Thoracic aorta (tissue), 2 donors: ENCODE results near the gene CARS2. TPM values are rescaled to one million over a fixed set of nuclear protein-coding genes. Genes with fewer than 3 reads are reported as not detected.
"Not testable (repeated sequence)": the region's sequence is repeated elsewhere in the genome, so short reads cannot be mapped to it uniquely, and the experiment has no call there.

ENCODE experiments used
- ATAC-seq: fragments of 150-250 bp; one replicate; pipeline ENCODE4 v1.8.0; 2017; ENCODE audit warnings: low read depth; ENCODE audit not compliant: insufficient number of reproducible peaks, low FRiP score
- DNase-seq: peaks from one replicate; pipeline ENCODE4 v3.0.0-alpha.2; 2020; ENCODE audit warnings: low spot score
- H3K27ac ChIP-seq, 2 donors: fragments of 200-600 bp; sonication (generic); 1 replicate in 1 of 2; 2 replicates in 1 of 2; pipeline ENCODE4 v1.5.1; 2016; ENCODE audit warnings: mild to moderate bottlenecking in 2 of 2, moderate library complexity in 2 of 2
- H3K27me3 ChIP-seq: fragments of 200-600 bp; sonication (generic); replicated peaks from 2 replicates; pipeline ENCODE4 v1.6.0; 2016; ENCODE audit warnings: mild to moderate bottlenecking; ENCODE audit not compliant: insufficient read depth
- H3K36me3 ChIP-seq: fragments of 200-600 bp; sonication (generic); one replicate; pipeline ENCODE4 v1.5.1; 2016
- H3K4me1 ChIP-seq, 2 donors: fragments of 200-600 bp; sonication (generic); 1 replicate in 1 of 2; 2 replicates in 1 of 2; pipeline versions ENCODE4 v1.5.1 to v1.6.0; 2016; ENCODE audit warnings: low read depth in 2 of 2, mild to moderate bottlenecking in 1 of 2; ENCODE audit not compliant: control insufficient read depth in 1 of 2
- H3K4me3 ChIP-seq: fragments of 200-600 bp; sonication (generic); 2 replicates; pipeline ENCODE4 v1.5.1; 2016; ENCODE audit warnings: mild to moderate bottlenecking
- H3K9me3 ChIP-seq: fragments of 200-600 bp; sonication (generic); 2 replicates; pipeline ENCODE4 v1.5.1; 2016
- total RNA-seq, 2 donors: library from RNA; depleted of rRNA; stranded (reverse); fragments of >200 nt; gene quantifications; one replicate each; pipeline versions ENCODE4 v1.1.0 to v1.2.3, GENCODE V29; 2016
- TF ChIP-seq, protein P1 (sequence below): fragments of 200-600 bp; sonication (generic); IDR thresholded peaks from one replicate; pipeline ENCODE4 v1.5.1; 2019; ENCODE audit warnings: antibody characterized with exemption

Gene CARS2
- total RNA-seq, 2 donors from 2014 or later = 45.9 to 70.4 TPM

DNA sequence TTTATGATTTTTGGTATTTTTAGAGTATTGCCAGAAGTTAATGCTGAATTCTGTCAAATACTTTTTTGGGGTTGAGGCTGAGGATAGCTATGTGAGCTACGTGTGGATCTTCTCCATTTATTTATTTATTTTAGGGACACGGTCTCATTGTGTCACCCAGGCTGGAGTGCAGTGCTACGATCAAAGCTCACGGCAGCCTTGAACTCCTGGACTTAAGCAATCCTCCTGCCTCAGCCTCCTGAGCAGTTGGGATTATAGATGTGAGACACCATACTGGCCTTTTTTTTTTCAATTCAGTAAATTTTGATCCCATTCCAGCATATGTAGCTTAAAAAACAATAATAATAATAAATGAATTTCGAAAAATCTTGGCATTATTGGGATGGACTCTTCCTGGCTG, 28.6 kb upstream of the CARS2 start:
- no peak for ATAC-seq
- no peaks in the 10 kb centered on the region for H3K4me1 ChIP-seq

DNA sequence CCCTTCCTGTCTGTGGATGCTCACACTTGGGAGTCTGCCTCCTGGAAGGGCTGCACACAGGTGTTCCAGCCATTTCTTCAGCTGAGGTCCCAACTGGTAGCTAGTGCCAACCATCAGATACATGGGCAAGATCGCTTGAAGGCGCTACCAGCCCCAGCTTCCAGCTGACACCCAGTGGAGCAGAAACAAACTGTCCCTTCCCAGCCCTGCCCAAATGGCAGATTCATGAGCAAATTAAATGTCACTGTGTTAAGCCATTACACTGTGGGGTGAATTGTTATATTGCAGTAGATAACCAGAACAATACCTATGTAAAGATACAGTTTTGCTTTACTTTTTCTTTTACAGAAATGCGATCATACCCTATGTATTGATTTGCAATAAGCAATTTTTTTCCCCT, 25.2 kb upstream of the CARS2 start:
- Histone ChIP-seq H3K4me1 (no peaks in the 10 kb centered on the region), H3K4me3 (no peak overlapping the region), H3K27ac (no peak overlapping the region), H3K9me3 (no peaks in the 10 kb centered on the region), H3K27me3 (no peaks in the 10 kb centered on the region), H3K36me3 (no peaks in the 10 kb centered on the region)
- ATAC-seq (no peak), DNase-seq (no peak)
- TF ChIP-seq, protein P1, sequence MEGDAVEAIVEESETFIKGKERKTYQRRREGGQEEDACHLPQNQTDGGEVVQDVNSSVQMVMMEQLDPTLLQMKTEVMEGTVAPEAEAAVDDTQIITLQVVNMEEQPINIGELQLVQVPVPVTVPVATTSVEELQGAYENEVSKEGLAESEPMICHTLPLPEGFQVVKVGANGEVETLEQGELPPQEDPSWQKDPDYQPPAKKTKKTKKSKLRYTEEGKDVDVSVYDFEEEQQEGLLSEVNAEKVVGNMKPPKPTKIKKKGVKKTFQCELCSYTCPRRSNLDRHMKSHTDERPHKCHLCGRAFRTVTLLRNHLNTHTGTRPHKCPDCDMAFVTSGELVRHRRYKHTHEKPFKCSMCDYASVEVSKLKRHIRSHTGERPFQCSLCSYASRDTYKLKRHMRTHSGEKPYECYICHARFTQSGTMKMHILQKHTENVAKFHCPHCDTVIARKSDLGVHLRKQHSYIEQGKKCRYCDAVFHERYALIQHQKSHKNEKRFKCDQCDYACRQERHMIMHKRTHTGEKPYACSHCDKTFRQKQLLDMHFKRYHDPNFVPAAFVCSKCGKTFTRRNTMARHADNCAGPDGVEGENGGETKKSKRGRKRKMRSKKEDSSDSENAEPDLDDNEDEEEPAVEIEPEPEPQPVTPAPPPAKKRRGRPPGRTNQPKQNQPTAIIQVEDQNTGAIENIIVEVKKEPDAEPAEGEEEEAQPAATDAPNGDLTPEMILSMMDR = no peak

More for the DNA sequence above, 28.6 kb upstream of the CARS2 start:
- Histone ChIP-seq H3K27ac (no peak overlapping the region), H3K27me3 (no peaks in the 10 kb centered on the region), H3K4me3 (no peak overlapping the region), H3K36me3 (no peaks in the 10 kb centered on the region), H3K9me3 (no peaks in the 10 kb centered on the region)
- TF ChIP-seq, protein P1 = no peak
- no peak for DNase-seq

DNA sequence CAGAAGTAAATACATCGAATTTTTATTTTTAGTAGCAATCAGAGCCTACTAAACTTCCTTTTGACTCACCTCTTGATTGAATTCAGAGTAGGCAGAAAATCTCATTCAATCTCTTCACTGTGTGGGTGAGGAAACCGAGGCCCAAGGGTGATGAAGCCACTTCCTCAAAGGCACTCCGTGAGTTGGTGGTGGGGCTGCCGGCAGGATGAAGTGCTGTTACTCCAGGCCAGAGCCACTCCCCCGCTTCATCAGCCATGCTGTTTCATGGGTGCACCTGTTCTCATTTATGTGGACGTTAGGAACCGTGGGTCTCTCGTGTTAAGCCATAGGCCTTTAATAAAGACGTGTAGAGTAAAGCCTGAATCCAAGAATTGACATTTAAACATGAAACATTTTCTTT, 20.8 kb upstream of the CARS2 start:
- DNase-seq (no peak), ATAC-seq (no peak)
- H3K4me1 ChIP-seq = no peaks in the 10 kb centered on the region
- H3K9me3 ChIP-seq = no peaks in the 10 kb centered on the region
- TF ChIP-seq, protein P1 = no peak
- H3K36me3 ChIP-seq = no peaks in the 10 kb centered on the region
- no peak overlapping the region for H3K27ac ChIP-seq
- H3K27me3 ChIP-seq = no peaks in the 10 kb centered on the region
- H3K4me3 ChIP-seq = no peak overlapping the region

DNA sequence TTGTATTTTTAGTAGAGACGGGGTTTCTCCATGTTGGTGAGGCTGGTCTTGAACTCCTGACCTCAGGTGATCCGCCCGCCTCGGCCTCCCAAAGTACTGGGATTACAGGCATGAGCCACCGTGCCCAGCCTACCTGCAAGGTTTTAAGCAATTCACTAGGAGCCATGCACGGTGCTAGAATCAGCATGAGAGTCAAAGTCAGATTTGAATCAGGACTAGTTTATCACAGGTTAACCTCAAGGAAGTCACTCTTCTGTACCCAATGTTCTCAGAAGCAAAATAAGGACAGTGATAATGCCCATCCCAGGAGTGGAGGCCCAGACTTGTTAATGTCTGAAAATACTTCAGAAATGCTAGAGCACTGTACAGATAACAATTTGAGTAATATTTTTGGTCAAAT, 20.2 kb upstream of the CARS2 start:
- ATAC-seq, H3K4me1 ChIP-seq, H3K27ac ChIP-seq, DNase-seq, H3K36me3 ChIP-seq, H3K4me3 ChIP-seq, H3K9me3 ChIP-seq, H3K27me3 ChIP-seq: not testable (repeated sequence)

DNA sequence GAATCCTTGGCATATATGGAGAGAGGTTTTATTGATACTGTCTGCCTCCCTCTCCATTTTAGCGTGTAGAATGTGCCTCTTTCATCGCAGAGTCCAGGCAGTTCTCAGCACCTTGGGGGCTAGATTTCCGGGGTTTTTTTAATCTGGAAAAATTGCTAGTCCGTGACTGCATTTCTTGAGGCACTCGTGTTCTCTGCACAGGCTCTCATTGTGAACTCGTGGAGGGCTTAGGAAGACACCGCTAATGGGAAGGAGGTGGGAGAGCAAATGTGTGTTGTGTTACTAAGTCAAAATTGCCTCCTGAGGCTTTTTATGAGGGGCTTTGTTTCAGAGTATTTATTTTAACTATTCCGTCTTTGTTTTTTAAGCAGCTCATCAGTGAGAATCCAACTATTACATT, 17.7 kb upstream of the CARS2 start:
- no peaks in the 10 kb centered on the region for H3K27me3 ChIP-seq
- no peak overlapping the region for H3K27ac ChIP-seq
- H3K4me3 ChIP-seq = no peak overlapping the region
- DNase-seq = no peak
- TF ChIP-seq, protein P1 = no peak
- ATAC-seq = no peak
- H3K9me3 ChIP-seq = no peaks in the 10 kb centered on the region
- no peaks in the 10 kb centered on the region for H3K4me1 ChIP-seq
- H3K36me3 ChIP-seq = peaks cover 6% of the 10 kb centered on the region

DNA sequence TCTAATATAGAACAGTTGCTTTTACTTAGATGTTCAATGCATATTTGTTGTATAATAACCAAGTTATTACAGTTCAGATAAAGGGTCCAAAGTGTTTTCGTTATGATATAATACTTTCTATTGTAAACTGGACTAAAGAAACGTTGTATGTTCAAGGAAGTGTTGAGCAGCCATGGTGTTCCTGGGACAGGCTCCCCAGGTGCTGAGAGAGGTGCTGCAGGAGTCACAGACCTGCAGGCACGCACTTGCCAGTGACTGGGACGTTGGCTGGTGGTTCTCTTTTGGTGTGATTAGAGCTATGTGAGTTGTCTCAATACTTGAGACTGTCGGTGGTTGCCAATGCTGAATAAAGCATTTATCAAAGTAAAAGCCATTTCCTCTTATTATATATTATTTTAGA, 17.1 kb upstream of the CARS2 start:
- ATAC-seq (no peak), DNase-seq (no peak)
- Histone ChIP-seq H3K9me3 (no peaks in the 10 kb centered on the region), H3K27ac (no peak overlapping the region), H3K27me3 (no peaks in the 10 kb centered on the region), H3K4me3 (no peak overlapping the region), H3K36me3 (peaks cover 6% of the 10 kb centered on the region), H3K4me1 (peaks cover 2 to 3% of the 10 kb centered on the region in 2 donors)
- TF ChIP-seq, protein P1 = no peak
